HG02840 (cell line): ENCODE measurements around the gene PHLDA3.

Source experiments
- ATAC-seq: cut with Tn5 transposase; IDR thresholded peaks from one replicate; pipeline ENCODE4 v1.9.1; 2021; ENCODE audit warnings: mild to moderate bottlenecking, moderate library complexity, moderate number of reproducible peaks; ENCODE audit not compliant: unreplicated experiment, low FRiP score

The PHLDA3 gene

GRCh38 chr1:201436969-201437368 is 32.0 kb downstream of the PHLDA3 start:
- no peak for ATAC-seq

- ATAC-seq, result no peak
Observed at GRCh38 chr1:201436393-201436792, 32.6 kb downstream of the PHLDA3 start.

DNA sequence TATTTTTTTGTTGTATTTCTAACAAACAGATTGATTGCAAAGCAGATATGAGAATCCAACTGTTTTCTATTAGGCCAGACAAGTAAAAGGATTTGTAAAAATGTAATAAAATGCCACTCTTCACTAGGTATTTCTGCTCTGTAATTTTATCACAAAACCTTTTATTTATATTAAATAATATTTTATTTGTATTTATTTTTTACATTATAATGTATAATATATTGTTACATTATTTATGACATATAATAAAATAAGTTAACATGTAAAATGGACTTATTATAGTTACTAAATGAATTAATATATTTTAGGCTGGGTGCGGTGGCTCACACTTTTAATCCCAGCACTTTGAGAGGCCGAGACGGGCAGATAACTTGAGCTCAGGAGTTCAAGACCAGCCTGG is 34.7 kb downstream of the PHLDA3 start:
- ATAC-seq, result no peak

- no peak for ATAC-seq
Observed at GRCh38 chr1:201433609-201434008, 35.4 kb downstream of the PHLDA3 start.

DNA sequence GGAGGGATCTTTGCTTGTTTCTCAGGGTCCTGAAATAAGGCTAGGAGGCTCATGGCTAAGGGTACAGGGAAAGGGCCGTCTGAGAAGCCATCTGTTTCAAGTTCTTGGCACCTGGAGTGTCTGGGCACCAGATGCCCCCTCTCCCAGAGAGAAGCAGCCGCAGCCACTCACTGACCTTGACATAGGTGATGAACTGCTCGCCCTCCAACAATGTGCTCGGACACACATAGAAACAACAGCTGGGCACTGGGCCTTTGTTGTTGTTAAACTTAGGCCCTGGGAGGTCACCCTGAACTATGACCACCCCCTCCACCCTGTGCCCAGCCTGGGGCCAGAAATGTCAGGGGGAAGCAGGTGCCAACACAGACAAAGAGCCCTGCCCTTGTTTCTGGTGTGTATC is 38.2 kb downstream of the PHLDA3 start:
- no peak for ATAC-seq

- ATAC-seq, result no peak
Observed at GRCh38 chr1:201429736-201430501, 39.1 kb downstream of the PHLDA3 start.

- ATAC-seq, result no peak
Observed at GRCh38 chr1:201427963-201428362, 41.0 kb downstream of the PHLDA3 start.

- no peak for ATAC-seq
Observed at GRCh38 chr1:201426479-201427310, 42.3 kb downstream of the PHLDA3 start.

DNA sequence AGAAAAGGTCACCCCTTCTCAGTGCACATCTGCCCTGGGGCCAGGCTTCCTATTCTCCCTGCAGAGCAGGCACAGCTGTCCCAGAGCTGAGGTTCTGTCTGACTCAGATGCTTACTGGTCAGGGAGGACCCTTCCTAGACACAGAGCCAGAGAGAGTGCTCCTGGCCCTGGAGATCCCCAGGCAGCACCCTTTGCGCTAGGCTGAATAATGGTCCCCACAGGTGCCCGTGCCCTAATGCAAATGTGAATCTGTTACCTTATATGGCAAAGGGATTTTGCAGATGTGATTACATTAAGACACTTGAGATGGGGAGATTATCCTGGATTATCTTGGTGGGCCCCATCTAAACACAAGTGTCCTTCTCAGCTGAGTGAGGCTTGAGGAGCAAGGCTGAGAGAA is 44.8 kb downstream of the PHLDA3 start:
- no peak for ATAC-seq

DNA sequence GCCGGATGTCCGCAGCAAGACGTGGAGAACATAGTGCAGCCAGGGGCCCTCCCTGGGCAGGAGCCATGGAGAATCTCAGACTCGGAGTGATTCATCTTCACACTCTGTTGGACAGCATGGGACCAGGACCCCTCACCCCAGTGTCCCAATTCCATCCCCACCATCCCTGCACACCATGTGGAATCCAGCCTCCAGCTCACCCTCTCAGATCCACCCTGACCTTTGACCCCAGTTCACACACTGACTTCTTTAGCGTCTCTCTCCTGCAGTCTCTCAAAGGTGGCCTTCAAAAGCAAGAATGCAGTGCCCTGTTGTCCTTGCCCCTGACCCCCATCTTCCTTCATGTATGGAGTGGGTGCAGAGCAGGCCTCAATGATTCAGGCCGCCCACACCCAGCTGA is 45.3 kb downstream of the PHLDA3 start:
- ATAC-seq, result no peak

- ATAC-seq, result no peak
Observed at GRCh38 chr1:201422436-201423030, 46.5 kb downstream of the PHLDA3 start.

- ATAC-seq, result no peak
Observed at GRCh38 chr1:201422026-201422425, 47.0 kb downstream of the PHLDA3 start.

DNA sequence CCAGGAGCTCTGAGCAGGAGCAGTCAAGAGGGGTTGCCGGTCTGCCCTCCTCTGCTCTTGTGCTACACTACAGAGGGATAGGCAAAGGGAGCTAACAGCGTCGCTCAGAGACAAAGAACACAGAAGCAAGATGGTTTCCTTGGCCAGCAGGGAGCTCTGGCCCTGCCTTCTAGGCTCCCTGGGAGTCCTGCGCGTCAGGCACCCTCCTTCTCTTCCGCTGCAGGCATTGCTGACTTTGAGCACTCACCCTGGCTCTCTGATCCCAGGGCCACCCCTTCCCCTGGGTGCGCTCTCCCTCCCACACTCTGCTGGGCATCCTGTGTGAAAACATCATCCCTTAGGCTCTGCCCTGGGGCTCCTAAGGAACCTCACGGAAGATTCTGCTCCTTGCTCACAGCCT is 47.9 kb downstream of the PHLDA3 start:
- no peak for ATAC-seq

DNA sequence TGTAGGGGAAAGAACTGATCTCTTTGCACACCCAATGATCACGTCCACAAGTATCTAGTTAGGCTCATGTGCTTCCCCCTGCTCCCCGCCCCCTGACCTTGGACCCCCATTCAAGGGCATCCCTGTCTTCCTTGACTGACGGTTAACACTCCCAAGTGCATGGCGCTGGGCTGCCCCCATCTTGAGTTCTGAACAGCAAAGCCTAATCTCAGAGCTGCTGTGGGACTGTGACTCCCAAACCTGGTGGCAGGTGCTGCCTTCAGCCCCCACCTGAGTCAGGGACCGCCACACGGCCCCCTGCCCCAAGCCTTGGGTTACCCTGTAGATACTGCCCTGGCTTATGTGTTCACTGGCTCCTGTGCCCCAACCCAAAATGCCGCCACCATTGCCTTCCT is 48.4 kb downstream of the PHLDA3 start:
- ATAC-seq, result no peak

DNA sequence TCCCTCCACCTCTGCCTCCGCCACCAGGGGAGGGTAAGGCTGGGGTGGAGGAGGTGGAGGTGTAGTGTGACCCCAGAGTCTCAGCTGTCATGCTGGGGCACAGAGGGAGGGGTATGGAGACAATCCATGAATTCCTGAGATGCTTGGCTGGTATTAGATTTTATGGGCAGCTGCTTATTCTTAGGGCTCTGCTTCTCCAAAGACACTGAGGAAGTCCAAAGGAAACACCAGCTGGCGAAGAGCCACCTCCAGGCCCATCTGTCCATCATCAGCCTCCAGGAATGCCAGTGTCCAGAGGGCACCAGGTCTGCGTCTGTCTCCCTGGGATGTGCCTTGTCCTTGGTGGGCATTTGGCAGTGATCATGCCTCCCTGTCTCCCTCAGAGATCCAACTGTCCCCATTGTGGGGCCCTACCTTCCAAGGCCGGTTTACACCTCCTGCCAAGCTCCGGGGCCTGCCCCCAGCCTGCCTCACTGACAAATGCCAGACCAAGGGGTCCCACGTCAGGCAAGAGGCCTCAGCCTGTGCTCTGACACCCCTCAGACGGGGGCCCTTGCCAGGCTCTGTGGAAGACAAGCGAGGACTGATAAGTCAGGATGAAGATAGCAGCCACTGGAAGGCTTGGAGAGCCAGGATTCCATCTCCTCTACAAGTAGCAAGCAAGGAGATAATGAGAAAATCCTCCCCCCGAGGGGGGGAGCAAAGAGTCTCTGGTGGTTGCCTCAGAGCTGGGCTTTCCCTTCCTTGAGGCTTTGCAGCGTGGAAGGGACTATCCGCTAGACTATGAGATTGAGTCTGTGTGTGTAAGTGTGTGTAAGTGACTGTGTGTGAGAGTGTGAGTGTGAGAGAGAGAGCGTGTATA is 49.0 kb downstream of the PHLDA3 start:
- no peak for ATAC-seq

- no peak for ATAC-seq
Observed at GRCh38 chr1:201419256-201419655, 49.7 kb downstream of the PHLDA3 start.

DNA sequence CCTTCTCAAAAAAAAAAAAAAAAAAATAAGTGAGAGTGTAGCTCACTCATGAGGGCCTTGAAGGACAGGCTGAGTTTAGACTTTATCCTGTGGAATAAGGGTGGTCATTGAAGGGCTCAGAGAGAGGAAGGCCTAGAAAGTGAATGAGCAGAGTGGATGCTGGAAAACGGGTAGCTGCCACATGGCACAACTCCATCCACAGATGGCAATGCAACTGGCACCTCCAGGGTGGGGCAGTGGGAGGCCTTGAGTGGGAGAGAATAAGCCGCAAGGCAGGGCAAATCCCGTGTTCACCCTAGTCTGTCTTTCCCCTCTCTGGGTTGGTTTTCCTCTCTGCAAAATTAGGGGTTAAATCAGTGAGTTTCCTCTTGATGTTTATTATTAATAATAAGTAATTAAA is 50.5 kb downstream of the PHLDA3 start:
- ATAC-seq, result no peak
